GM21825 (cell line): ENCODE results near the gene RAD51B.

Experiments
- ATAC-seq: cut with Tn5 transposase; IDR thresholded peaks from one replicate; pipeline ENCODE4 v1.9.1; 2021; ENCODE audit warnings: mild to moderate bottlenecking, moderate library complexity; ENCODE audit not compliant: unreplicated experiment

Gene RAD51B

DNA sequence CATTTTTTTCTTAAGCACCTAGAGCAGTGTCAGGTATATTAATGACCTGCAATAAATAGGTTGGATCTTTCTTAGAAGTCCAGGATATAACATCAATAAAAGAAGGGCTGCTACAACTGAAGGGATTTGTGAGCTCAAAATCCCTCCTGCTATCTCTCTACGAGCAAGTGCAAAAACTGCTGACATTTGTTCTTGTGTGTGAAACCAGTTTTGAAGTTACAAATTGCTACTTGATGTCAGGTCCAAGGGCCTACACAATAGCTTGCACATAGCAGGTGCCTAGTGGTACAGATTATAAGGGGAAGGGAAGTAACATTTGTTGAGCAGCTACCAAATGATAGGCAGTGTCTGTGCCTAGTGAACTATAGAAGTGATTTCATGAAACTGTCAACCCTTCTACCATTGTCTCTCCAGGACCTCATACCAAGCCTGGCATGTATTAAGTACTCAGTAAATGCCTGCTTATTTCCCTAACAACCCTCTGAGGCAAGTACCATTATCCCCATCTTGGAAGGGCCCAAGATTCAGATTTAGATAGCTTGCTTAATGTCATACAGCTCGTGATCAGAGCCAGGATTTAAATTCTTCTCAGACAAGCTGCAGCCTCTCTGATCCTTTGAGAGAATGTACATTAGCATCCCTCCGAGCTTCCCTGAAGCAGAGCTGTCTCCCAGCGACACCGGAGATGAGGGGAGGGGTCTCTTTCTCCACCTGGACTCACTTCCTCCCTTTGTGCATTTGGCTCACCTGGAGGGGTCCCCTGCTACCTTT, 673.0 kb downstream of the RAD51B start:
- no peak for ATAC-seq

GRCh38 chr14:68493152-68493911, 673.8 kb downstream of the RAD51B start:
- ATAC-seq: no peak

DNA sequence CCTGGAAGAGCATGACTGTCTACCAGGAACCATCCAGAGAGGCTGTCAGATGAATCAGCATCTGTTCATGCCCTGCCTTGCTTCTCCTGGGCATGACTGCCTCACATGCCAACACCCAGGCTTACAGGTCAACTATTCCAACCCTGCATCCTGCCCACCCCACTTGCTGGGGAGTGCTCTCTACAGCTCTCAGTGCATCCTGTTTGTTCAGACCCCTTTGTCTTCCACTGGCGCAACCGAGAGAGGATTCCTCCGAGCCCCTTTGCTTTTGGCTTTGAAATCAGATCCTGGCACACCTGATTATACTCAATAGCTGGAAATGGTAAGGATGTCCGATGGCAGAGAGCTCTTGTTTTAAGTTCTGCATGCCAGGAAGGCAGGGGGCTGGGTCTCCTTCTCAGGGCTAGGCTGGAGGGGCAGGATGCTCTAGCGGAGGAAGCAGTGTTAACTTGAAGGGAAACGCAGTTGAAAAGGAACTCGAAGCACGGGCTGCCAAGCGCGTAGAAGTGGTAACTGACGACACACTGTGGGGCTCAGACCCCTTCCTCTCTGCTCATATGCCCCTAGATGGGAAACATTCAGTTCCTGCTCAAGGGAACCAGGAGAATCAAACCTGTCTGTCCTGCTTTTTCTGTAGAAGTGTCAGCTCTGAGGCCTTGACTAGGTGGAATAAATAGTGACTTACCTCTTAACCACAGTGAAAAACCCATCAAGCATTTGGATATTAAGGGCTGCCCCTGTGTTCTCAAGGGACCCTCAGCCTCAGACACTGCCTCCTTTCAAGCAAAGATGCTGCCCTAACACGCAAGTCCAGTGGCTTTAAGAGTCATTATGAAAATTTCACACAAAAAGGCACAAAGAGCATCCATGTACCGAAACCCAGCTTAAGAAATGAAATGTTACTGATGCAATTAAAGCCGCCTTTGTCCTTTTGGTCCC, 675.8 kb downstream of the RAD51B start:
- peak; percentile 66 for ATAC-seq

DNA sequence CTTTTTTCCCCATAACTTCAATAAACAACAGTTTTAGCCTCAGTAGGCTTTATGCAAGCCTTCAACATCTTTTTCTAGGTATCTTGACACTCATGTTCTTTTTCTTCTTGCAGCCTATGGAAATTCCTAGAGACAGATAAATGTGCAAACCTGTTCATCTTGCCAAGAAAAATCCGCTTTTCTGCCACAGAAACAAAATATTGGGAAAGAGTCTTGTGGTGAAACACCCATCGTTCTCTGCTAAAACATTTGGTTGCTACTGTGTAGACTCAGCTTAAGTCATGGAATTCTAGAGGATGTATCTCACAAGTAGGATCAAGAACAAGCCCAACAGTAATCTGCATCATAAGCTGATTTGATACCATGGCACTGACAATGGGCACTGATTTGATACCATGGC, 677.4 kb downstream of the RAD51B start:
- ATAC-seq: no peak

DNA sequence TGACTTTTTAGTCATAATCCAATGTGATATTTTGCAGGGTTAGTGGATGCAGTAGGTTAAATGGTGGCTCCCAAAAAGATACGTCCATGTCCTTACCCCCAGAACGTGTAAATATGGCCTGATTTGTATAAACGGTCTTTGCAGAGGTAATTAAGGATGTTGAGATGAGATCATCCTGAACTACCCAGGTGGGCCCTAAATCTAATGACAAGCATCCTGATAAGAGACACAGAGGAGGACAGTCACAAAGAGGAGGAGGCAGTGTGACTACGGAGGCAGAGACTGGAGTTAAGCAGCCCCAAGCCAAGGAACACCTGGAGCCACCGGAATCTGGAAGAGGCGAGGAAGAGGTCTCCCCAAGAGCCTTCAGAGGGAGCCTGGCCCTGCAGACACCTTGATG, 679.9 kb downstream of the RAD51B start:
- no peak for ATAC-seq

GRCh38 chr14:68501171-68501570, 681.6 kb downstream of the RAD51B start:
- ATAC-seq: no peak

GRCh38 chr14:68501614-68502052, 682.1 kb downstream of the RAD51B start:
- no peak for ATAC-seq

GRCh38 chr14:68502230-68502629, 682.7 kb downstream of the RAD51B start:
- ATAC-seq: no peak

DNA sequence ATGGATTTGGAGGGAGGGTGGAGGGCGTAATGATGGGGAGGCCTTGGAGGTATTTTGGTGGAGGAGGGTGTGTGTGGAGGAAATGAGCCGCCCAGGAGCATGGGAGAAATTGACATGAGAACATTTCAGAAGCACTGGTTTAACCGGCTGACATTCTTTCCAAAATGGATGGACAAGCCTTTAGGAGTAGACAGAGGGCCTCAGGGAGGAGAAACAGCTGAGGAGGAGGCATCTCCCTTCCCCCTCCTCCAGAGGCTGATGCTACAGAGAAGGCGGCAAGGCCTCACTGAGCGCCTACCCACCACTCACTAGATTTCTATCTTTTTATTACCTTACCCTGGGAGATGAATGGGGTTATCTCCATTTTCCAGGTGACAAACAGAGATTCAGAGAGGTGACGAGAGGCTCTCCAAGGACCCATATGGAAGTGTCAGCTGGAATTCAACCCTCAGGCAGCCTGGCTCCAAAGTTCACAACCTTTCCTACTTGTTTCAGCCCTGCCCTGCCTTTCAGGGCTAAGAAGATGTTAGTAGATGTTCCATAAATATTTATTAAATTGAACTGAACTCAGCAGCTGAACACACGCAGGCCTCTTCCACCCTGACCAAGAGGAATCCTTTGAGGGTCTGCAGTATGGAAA, 683.7 kb downstream of the RAD51B start:
- ATAC-seq: no peak

DNA sequence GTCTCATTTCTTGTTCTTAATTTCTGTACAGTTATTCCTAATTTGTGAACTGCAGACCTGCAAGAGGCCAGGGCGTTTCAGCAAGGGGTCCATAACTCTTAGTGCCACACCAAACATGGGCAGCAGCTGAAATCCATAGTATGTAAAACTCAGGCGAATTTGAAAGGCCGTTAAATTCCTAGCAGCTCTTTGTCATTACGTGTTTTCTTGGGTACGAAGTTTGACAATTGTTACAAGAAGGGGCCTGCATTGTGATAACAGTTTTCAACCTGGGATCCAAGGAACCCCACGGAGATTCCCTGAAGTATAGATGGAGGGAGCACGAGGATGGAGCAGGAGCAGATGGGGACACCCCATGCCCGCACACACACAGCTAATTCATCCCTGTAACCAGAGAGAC, 685.3 kb downstream of the RAD51B start:
- ATAC-seq: no peak

GRCh38 chr14:68506021-68506644, 686.6 kb downstream of the RAD51B start:
- no peak for ATAC-seq

DNA sequence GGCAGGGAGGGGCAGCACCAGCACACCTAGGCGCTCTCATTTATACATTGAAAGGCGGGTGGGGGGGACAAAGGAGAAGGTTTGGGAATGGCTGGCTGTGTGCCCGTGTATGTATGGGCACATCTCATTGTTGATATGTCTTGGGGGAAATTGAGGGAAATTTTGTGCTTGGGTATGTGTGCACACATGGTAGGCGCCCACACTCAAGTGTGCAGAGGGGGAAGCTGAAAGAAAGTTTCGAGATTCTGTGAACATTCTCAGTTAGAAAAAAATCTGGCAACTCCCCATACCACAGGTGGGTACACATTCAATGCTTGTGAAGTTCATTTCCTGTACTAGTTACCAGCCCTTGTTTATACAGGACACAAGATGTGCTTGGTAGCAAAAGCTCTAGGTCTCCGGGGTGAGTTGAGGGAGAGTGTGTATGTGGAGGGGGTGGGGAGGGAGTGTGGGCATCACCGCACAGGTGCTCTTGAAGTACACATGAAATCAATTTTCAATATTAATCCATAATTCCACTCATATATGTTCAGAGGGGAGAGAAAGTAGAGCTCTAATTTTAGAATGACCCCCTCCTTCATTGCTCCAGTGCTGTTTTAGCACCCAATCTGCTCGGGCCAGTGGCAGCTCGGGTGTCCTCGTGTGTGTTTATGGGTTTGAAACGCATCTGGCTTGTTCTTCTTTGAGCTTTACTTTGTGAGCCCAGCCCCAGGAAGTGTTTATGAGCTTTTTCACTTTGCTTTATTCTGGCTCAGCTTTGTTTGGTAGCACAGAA, 687.3 kb downstream of the RAD51B start:
- peak; percentile 69 for ATAC-seq

DNA sequence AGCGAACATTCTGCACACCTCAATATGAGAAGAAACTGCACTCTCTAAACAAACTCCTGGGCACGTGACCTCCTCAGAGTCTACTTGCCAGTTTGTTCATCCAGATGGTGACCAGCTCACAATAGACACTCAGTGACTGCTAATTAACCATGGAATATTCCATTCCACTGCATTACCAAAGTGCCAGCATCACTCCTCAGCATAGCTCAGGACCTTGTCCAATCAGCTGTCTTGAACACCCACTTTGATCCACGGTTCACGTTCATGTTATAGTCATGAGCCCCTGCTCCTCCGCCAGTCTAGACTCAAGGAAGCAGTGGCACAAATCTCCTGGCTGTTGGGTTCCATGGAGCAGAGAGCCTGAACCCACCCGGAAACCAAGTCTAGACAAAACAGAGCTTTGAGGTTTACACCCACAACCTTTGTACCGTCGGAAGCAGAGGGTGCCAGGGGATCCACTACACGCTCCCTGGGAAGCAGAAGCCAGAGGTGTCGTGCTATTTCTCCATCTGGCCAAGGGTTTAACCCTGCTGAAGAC, 688.0 kb downstream of the RAD51B start:
- no peak for ATAC-seq

GRCh38 chr14:68508581-68508980, 689.0 kb downstream of the RAD51B start:
- ATAC-seq: no peak

- ATAC-seq: no peak
Observed at GRCh38 chr14:68509188-68509983, 689.8 kb downstream of the RAD51B start.

DNA sequence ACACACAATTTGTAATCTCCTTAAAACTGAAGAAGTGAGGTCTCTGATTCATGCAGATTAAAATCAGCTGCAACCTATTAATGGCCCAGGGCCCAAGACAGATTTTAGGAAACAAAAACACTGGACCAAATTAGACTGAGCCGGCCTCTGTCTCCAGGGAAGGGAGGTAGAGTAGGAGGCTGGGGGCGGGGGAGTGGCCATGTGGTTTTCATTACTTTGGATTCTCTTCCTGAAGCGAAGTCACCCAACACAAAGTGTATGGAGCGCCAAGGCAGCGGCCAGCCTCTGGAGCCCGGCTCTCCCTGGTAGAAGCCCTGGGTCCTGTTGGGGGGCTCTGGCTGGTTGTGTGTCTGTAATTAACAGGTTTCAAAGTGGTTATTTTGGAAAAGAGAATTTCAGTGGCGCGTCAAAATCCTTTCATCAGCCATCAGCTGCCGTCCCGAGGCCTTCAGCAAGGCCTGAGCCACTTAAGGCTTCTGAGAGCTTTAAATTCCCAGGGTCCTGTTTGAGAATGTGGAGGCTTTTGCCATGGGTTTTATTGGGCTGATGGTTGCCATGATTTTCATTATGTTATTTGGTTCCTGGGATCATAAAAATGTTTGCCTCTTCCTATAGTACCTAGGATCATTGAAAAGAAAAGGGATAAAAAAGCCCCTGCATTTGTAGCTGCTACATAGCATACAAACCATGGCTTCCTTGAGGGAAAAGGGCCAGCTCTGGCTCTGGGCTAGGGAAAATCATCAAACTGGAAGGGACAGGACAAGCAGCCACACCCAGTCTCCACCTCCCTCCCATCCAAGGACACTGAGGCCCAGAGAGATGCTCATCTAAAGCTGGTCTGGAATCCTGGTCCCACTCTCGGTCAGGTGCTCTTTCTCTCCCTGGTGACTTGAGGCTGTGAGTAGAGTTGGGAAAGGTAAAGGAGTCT, 690.9 kb downstream of the RAD51B start:
- no peak for ATAC-seq
